ENCODE measurements around the gene ARHGAP23.

Gene ARHGAP23, protein sequence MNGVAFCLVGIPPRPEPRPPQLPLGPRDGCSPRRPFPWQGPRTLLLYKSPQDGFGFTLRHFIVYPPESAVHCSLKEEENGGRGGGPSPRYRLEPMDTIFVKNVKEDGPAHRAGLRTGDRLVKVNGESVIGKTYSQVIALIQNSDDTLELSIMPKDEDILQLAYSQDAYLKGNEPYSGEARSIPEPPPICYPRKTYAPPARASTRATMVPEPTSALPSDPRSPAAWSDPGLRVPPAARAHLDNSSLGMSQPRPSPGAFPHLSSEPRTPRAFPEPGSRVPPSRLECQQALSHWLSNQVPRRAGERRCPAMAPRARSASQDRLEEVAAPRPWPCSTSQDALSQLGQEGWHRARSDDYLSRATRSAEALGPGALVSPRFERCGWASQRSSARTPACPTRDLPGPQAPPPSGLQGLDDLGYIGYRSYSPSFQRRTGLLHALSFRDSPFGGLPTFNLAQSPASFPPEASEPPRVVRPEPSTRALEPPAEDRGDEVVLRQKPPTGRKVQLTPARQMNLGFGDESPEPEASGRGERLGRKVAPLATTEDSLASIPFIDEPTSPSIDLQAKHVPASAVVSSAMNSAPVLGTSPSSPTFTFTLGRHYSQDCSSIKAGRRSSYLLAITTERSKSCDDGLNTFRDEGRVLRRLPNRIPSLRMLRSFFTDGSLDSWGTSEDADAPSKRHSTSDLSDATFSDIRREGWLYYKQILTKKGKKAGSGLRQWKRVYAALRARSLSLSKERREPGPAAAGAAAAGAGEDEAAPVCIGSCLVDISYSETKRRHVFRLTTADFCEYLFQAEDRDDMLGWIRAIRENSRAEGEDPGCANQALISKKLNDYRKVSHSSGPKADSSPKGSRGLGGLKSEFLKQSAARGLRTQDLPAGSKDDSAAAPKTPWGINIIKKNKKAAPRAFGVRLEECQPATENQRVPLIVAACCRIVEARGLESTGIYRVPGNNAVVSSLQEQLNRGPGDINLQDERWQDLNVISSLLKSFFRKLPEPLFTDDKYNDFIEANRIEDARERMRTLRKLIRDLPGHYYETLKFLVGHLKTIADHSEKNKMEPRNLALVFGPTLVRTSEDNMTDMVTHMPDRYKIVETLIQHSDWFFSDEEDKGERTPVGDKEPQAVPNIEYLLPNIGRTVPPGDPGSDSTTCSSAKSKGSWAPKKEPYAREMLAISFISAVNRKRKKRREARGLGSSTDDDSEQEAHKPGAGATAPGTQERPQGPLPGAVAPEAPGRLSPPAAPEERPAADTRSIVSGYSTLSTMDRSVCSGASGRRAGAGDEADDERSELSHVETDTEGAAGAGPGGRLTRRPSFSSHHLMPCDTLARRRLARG (N-terminal part only)

GRCh38 chr17:38428112-38428642, at the start of gene ARHGAP23:
Gene ARHGAP23 (plus strand): TSS chr17:38428464. CDS start chr17:38428486, 22 bp downstream.
- DNase-seq: peak; percentile 59

DNA sequence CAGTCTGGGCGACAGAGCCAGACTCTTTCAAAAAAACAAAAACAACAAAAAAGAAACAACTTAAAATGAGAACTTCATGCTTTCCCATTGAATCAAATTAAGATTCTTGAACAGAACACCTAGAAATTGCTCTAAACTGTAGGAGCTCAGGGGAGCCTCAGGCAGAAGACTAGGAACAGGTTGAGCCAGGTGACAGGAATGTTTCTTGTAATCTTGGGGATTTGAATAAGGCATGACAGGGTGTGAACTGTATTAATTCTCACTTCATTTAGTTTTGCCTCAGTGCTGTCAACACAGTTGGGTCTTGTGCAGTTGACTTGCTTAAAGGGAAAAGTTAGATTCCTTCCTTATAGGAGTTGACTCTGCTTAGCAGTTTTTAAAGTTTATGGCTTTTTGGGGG, 48.8 kb upstream of the ARHGAP23 start:
- DNase-seq: no peak

- DNase-seq: no peak
Observed at GRCh38 chr17:38395090-38395489, 33.2 kb upstream of the ARHGAP23 start.

- no peak for DNase-seq
Observed at GRCh38 chr17:38397227-38397626, 31.0 kb upstream of the ARHGAP23 start.

- DNase-seq: no peak
Observed at GRCh38 chr17:38400286-38400685, 28.0 kb upstream of the ARHGAP23 start.

DNA sequence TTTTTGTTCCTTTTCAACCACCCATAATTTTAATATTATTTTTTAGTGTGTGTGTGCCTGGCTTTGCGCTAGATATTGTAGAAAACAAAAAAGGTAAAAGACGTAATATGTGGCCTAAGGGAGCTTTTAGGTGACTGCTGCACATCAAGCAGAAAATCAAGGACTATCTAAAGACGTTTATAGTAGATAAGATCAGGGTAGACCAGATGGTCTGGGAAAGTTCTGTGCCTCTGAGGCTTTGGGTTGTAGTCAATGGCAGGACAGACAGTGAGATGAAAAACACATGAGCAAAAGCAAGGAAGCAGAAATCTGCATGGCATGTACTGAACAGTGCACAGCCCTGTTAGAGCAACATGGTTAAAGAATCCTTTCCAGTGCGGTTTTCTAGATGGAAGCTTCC, 26.8 kb upstream of the ARHGAP23 start:
- no peak for DNase-seq

- DNase-seq: no peak
Observed at GRCh38 chr17:38402897-38403296, 25.4 kb upstream of the ARHGAP23 start.

DNA sequence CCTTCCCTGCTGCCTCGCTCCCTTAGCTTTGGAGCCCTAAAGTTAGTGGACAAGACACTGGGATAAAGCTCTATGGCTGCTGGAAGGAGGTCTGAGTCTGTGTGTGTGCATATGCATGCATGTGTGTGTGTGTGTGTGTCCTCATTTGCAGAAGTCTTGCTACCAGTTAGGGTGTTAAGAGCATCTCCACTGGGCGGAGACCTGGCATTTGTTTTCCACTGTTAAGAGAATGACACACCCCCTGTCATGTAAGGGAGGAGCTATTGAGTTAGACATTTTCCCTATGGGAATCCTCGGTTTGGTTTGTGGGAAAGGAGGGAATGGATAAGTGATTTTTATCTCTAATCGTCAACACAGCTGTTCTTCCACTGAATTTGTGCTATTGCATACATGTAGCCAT, 24.8 kb upstream of the ARHGAP23 start:
- DNase-seq: no peak

- DNase-seq: no peak
Observed at GRCh38 chr17:38404174-38404943, 23.9 kb upstream of the ARHGAP23 start.

GRCh38 chr17:38405654-38406053, 22.6 kb upstream of the ARHGAP23 start:
- no peak for DNase-seq

DNA sequence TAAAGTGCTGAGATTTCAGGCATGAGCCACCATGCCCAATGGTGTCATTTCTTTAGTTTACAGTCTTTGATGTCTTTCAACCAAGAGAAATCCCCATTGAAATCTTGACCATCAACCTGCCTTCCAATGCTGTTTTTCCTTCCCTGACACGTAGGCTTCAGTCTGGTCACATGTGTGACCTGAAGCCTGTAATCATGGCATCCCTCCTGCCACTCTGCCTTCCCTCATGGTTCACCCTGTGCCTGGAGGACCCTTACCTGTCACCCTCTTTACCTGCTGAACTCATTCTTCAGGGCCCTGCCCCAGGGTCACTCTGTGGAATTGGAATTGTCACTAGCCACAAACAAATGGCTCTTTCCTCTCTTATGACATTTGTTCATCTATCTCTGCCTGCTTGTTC, 18.1 kb upstream of the ARHGAP23 start:
- DNase-seq: no peak

- peak; percentile 66 for DNase-seq
Observed at GRCh38 chr17:38415250-38416194, 12.7 kb upstream of the ARHGAP23 start.

DNA sequence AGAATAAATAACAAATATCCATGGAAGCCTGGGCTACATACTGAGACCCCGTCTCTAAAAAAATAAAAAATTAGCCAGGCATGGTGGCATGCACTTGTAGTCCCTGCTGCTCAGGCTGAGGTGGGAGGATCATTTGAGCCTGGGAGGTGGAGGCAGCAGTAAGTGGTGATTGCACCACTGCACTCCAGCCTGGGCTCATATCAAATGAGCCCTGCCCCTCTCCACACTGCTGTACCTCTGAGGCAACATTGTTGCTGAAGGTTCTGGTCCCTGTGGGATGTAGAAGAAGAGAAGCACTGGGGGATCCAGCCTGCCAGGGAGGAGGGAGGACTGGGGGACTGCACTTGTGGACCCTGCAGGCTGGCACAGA, 11.4 kb upstream of the ARHGAP23 start:
- no peak for DNase-seq

GRCh38 chr17:38417210-38417951, 10.9 kb upstream of the ARHGAP23 start:
- no peak for DNase-seq

- no peak for DNase-seq
Observed at GRCh38 chr17:38418062-38418692, 10.1 kb upstream of the ARHGAP23 start.

- no peak for DNase-seq
Observed at GRCh38 chr17:38418693-38419507, 9.4 kb upstream of the ARHGAP23 start.

DNA sequence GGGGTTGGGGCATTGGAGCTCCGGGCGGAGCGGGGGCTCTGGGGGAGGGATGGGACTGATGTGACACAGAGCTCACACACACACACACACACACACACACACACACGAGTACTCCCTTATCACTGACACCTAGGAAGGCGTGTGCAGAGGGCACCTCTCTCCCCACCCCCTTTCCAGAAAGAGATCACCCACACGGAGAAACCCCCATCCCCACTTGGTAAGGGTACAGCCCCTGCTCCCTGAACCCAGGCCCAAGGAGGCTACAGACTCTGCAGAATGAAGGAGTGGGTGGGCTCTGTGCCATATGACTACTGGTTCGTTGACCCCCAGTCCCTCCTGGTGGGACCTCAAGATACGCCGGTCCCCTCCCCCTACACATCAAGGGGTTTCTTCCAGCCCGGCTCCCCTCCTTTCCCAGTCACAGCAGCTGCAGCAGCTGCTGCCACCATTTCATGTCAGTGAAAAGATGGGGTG, 8.7 kb upstream of the ARHGAP23 start:
- no peak for DNase-seq

- peak; percentile 53 for DNase-seq
Observed at GRCh38 chr17:38420518-38420917, 7.7 kb upstream of the ARHGAP23 start.
